ENCODE results near the gene MCAM.

MCAM gene

GRCh38 chr11:119307219-119307618 lies 9.7 kb downstream of the MCAM start:
- TF ChIP-seq FOXP2 (optimal IDR thresholded peaks at IDR 0.05; ENCODE audit: borderline replicate concordance, extremely low read depth, extremely low read length, insufficient read depth): no peak
- TF ChIP-seq SIN3A (IDR thresholded peaks at IDR 0.05; ENCODE audit: borderline replicate concordance, insufficient read depth, low read length): no peak
- TF ChIP-seq REST (IDR thresholded peaks at IDR 0.05; ENCODE audit: insufficient read depth in 1 of 2, low read depth in 2 of 2, low read length in 2 of 2): no peak
- TF ChIP-seq POLR2AphosphoS5 (IDR thresholded peaks at IDR 0.05; ENCODE audit: low read depth, low read length): no peak
- TF ChIP-seq TAF1 (IDR thresholded peaks at IDR 0.05; ENCODE audit: borderline replicate concordance, insufficient read depth, low read length): no peak

- TF ChIP-seq REST (IDR thresholded peaks at IDR 0.05; ENCODE audit: insufficient read depth in 1 of 2, low read depth in 2 of 2, low read length in 2 of 2) (no peak), FOXP2 (optimal IDR thresholded peaks at IDR 0.05; ENCODE audit: borderline replicate concordance, extremely low read depth, extremely low read length, insufficient read depth) (no peak), POLR2AphosphoS5 (IDR thresholded peaks at IDR 0.05; ENCODE audit: low read depth, low read length) (no peak), TAF1 (IDR thresholded peaks at IDR 0.05; ENCODE audit: borderline replicate concordance, insufficient read depth, low read length) (no peak), SIN3A (IDR thresholded peaks at IDR 0.05; ENCODE audit: borderline replicate concordance, insufficient read depth, low read length) (no peak)
These were observed 10.5 kb downstream of the MCAM start for GRCh38 chr11:119306373-119306890.

GRCh38 chr11:119305556-119306372 lies 11.2 kb downstream of the MCAM start:
- TF ChIP-seq TAF1 (IDR thresholded peaks at IDR 0.05; ENCODE audit: borderline replicate concordance, insufficient read depth, low read length): no peak
- TF ChIP-seq REST (IDR thresholded peaks at IDR 0.05; ENCODE audit: insufficient read depth in 1 of 2, low read depth in 2 of 2, low read length in 2 of 2): no peak
- TF ChIP-seq POLR2AphosphoS5 (IDR thresholded peaks at IDR 0.05; ENCODE audit: low read depth, low read length): no peak
- TF ChIP-seq FOXP2 (optimal IDR thresholded peaks at IDR 0.05; ENCODE audit: borderline replicate concordance, extremely low read depth, extremely low read length, insufficient read depth): no peak
- TF ChIP-seq SIN3A (IDR thresholded peaks at IDR 0.05; ENCODE audit: borderline replicate concordance, insufficient read depth, low read length): no peak

GRCh38 chr11:119303227-119303718 lies 13.7 kb downstream of the MCAM start:
- TF ChIP-seq POLR2AphosphoS5 (IDR thresholded peaks at IDR 0.05; ENCODE audit: low read depth, low read length) (no peak), TAF1 (IDR thresholded peaks at IDR 0.05; ENCODE audit: borderline replicate concordance, insufficient read depth, low read length) (no peak), REST (IDR thresholded peaks at IDR 0.05; ENCODE audit: insufficient read depth in 1 of 2, low read depth in 2 of 2, low read length in 2 of 2) (no peak), SIN3A (IDR thresholded peaks at IDR 0.05; ENCODE audit: borderline replicate concordance, insufficient read depth, low read length) (no peak), FOXP2 (optimal IDR thresholded peaks at IDR 0.05; ENCODE audit: borderline replicate concordance, extremely low read depth, extremely low read length, insufficient read depth) (no peak)

All from PFSK-1 (cell line).